Superior temporal gyrus (tissue), 1 donor: ENCODE results near the gene PLA2G4C.
"Not testable (repeated sequence)": the region's sequence is repeated elsewhere in the genome, so short reads cannot be mapped to it uniquely, and the experiment has no call there.

Source experiments
- DNase-seq: peaks from one replicate; pipeline ENCODE4 v3.0.0-alpha.2; 2016; ENCODE audit errors: extremely low spot score

The PLA2G4C gene

DNA sequence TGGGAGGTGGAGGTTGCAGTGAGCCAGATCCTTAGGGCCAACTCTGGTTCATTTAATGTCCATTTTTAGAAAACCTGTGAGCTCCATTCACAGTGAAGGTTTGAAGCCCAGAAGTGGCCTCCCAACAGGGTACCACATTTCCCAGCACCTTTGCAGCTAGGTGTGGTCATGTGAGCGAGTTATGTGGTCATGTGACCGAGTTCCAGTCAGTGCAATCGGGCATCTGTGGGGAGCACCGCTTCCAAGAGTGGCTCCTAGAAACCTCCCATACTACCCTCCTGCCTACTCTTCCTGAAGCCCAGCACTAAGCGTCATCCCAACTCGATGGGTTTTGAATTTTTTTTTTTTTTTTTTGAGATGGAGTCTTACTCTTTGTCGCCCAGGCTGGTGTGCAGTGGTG, 663 bp upstream of the PLA2G4C start:
- no peak for DNase-seq

DNA sequence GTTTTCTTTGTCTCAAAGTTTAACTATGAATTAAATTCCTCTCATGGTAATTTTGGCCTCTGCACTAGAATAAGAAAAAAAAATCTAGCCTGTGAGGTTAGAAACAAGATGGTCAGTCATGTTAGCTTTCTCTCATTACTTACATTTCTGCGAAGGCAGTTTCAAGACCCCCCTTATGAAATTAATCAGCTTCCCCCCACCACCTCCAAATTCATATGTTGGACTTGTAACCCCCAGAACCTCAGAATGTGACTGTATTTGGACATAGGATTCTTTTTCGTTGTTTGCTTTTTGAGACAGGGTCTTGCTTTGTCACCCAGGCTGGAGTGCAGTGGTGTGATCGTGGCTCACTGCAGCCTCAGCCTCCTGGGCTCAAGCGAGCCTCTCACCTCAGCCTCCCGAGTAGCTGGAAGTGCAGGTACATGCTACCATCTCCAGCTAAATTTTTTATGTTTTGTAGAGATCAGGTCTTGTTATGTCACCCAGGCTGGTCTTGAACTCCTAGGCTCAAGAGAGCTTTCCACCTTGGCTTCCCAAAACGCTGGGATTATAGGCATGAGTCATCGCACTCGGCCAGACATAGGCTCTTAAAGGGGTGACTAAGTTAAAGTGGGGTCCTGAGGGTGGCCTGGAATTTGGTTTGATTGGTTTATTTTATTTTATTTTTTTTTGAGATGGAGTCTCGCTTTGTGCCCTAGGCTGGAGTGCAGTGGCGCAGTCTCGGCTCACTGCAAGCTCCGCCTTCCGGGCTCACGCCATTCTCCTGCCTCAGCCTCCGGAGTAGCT, 1.4 kb downstream of the PLA2G4C start:
- no peak for DNase-seq

DNA sequence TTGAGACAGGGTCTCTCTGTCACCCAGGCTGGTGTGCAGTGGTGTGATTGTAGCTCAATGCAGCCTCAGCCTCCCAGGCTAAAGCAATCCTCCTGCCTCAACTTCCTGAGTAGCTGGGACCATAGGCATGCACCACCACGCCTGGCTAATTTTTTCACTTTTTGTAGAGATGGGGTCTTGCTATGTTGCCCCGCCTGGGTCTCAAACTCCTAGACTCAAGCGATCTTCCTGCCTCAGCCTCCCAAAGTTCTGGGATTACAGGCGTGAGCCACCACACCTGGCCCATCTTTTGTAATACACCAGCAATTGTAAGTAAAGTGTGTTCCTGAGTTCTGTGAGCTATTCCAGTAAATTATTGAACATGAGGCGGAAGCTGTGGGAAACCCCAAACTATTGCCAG, 6.7 kb downstream of the PLA2G4C start:
- DNase-seq = no peak

DNA sequence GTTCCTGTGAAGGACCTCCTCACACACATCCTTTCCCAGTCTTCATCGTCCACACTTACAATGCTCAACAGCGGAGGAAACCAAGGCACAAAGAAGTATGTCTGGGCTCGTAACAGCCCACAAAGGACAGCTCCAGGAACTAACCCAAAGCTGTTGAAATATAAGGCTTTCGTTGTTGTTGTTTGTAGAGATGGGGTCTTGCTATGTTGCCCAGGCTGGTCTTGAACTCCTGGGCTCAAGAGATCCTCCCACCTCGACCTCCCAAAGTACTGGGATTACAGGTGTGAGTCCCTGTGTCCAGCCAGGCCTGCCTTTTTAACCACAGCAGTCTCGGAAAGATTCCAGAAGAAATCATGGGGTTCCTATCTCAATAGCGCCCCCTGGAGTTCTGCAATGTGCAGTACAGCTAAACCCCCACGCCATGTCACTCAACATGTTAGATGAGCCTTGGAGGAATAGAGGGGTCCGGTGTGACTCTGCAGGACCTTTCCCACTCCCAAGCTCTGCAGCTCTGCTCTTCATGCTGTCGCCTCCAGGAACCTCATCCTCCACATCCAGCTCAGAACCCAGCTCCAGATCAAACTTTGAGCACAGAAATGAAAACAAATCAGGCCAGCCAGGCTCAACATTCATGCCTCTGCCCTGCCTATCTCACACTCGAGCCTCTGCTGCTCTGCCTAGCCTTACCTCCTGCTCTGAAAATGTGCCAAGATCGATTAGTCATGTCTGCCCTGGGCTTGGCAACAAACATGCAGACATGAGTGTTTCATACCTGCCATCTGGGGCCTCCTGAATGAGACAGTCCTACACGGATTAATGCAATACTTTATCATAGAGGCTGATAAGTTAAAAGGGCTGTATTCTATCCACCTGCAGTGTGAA, 7.5 kb downstream of the PLA2G4C start:
- DNase-seq = peak; percentile 48

DNA sequence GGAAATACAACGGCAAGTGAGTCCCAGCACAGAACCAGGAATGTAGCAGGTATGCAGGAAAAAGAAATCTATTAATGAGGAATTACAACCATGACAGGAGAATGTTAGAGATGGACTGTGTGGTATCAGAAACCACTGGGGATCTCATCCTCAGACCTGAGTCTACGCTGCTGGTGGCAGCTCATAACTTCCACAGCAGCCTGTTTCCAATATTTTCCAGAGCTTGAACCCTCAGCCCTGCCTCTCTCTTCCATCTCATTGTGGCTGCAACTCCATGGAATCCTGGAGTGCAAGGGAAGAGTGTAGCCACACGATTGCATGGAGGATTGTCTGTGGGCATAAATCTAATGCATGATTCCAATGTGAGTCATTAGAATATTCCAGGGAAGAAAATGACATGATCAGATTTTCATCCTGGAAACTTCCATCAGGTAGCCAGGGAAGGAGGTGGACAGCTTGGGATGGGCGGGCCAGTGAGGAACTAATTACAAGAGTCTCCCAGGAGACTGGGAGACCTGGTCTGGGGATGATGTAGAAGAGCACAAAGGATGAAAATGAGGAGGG, 14.9 kb downstream of the PLA2G4C start:
- no peak for DNase-seq

DNA sequence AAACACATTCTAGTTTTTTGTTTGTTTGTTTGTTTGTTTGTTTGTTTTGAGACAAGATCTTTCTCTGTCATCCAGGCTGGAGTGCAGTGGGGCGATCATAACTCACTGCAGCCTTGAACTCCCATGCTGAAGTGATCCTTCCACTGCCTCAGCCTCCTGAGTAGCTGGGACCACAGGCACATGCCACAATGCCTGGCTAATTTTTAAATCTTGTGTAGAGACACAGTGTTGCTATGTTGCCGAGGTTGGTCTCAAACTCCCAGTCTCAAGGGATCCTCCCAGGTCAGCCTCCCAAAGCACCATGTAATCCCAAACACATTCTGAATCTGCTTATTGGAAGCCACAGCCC, 15.8 kb downstream of the PLA2G4C start:
- no peak for DNase-seq

DNA sequence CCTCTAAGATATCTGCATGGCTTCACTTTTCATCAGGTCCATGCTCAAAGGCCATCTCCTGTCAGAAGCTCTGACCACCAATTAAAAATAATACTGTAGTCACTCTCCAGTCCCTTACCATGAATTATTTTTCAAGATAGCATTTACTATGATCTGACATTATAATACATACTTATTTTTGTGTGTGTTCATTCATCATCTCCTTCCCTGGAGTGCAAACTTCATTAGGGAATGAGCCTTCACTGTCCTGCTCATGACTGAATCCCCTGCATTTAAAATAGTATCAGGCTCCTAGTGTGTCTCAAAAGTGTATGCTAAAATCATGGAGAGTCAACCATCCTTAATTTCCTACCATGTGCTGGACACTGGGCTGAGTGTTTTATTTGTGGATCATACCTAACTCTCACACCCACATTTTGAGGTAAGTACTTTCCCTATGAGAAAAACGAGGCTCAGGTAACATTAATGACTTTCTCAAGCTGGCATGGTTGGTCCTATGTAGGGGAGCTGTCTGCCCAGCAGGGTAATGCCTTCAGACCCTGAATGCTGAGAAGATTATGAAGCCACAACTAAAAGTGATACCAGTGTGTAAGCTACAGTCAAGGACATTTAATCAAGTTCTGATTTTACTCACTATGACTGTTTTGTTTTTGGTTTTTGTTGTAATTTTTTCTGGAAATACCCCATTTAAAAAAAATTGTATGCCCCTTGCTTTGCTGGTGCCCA, 16.3 kb downstream of the PLA2G4C start:
- DNase-seq = no peak

DNA sequence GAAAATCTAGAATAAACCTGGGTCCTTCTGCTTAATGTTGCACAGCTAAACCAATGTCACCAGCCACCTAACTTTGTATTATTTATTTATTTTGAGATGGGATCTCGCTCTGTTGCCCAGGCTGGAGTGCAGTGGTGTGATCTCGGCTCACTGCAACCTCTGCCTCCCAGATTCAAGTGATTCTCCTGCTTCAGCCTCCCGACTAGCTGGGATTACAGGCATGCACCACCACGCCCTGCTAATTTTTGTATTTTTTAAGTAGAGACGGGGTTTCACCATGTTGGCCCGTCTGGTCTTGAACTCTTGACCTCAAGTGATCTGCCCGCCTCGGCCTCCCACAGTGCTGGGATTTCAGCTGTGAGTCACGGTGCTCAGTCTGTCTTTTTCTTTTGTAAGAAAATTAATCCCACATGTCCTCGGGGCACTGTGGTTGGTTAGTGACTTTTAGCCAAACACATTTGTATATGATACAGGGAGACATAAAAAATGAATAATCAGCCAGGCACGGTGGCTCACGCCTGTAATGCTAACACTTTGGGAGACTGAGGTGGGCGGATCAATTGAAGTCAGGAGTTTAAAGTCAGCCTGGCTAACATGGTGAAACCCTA, 19.4 kb downstream of the PLA2G4C start:
- DNase-seq = not testable (repeated sequence)

DNA sequence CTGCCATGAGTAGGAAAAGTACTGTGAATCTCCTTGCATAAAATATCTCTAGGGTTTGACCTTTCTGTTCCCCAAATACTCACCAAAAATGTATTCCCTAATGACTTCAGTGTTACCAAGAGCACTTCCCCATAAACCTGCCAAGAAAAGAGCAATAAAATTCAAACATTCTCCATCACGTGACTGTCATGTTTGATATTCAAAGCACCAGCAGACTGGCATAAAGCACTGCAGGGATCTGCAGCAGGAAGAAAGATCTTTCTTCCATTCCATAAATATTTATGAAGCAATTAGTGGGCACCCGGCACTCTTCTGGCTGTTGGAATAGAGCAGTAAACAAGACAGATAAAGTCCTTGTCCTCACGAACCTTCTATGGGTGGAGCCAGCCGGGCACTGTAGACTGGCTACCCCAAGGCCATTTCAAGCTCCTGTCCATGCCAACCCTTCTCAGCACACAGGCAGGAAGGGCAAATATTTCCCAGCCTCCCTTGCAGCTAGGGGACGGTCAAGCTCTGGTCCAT, 20.3 kb downstream of the PLA2G4C start:
- peak; percentile 47 for DNase-seq

DNA sequence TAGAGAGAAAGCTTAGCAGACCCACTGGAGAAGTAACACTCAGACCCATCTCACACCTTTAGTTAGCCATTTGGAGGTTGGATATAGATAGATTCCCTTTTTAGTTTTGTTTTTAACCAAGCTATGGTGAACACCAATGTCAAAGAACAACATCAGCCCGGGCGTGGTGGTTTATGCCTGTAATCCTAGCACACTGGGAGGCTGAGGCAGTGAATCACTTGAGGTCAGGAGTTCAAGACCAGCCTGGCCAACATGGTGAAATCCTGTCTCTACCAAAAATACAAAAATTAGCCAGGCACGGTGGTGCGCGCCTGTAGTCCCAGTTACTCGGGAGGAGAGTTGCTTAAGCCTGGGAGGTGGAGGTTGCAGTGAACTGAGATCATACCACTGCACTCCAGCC, 21.6 kb downstream of the PLA2G4C start:
- DNase-seq = not testable (repeated sequence)

DNA sequence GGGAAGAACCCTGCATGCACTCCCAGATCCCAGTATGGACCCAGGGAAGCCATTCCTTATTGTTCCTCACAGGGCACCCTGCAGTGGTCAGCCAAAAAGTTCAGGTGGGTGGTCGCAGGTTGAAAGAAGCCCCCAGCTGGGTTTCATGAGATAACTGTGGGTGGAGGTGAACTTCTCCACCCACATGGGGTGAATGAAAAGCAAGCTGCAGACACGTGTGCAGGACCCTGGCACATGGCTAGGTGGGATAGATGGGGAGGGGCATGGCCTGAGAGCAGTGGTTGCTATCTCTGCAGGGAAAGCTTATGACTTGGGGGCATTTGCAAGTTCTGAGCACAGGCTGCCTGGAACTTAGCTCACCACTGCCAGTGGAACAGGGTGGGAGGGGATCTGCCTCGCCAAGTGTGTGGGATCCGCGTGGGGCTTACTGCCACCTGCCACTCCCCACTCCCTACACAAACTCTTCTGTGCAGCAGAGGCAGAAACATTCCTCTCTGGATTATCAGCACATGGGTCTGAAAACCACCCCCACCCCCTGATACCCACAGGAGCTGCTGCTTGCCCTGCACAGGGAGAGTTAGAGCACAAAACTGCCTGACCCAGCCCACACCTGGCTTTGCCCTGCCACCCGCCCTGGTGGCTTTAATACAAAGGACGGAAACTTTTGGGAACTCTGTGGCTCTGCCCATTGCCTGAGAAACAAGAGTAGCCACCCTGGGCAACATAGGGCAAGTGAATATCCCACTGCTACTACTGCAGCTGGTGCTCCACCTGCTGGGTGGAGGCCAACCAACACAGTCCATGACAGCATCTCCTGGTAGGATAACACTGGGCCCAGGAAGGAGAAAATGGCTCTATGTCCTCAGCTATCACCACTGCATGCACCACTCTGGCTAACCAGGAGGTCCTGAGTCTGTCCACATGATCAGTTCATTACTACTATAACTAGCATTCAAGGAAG, 24.4 kb downstream of the PLA2G4C start:
- DNase-seq = no peak

DNA sequence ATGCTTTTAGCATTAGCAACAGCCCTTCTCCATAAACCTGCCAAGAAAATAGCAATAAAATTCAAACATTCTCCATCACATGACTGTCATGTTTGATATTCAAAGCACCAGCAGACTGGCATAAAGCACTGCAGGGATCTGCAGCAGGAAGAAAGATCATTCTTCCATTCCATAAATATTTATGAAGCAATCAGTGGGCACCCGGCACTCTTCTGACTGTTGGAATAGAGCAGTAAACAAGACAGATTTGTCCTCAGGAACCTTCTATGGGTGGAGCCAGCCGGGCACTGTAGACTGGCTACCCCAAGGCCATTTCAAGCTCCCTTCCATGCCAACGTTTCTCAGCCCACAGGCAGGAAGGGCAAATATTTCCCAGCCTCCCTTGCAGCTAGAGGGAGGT, 25.5 kb downstream of the PLA2G4C start:
- DNase-seq = peak; percentile 46

DNA sequence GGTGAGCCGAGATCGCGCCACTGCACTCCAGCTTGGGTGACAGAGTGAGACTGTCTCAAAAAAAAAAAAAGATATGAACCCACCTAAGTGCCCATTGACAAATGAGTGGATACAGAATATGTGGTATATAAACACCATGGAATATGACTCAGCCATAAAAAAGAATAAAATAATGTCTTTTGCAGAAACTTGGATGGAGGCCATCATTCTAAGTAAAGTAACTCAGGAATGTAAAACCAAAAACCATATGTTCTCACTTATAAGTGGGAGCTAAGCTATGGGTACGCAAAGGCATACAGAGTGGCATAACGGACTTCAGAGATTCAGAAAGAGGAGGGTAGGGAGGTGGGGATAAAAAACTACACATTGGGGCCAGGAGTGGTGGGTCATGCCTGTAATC, 29.5 kb downstream of the PLA2G4C start:
- peak; percentile 41 for DNase-seq

DNA sequence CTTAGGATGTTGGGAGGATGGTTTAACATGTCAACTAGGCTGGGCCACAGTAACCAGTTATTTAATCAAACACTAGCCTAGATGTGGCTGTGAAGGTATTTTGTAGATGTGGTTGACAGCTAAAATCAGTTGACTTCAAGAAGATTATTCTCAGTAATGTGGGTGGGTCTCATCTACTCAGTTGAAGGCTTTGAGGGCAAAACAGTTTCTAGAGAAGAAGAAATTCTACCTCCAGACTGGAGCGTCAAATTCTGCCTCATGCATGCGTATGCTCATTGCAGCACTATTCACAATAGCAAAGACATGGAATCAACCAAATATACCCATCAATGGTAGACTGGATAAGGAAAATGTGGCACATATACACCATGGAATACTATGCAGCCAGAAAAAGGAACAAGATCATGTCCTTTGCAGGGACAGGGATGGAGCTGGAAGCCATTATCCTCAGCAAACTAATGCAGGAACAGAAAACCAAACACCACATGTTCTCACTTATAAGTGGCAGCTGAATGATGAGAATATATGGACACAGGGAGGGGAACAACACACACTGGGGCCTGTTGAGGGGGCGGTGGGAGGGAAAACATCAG, 40.3 kb downstream of the PLA2G4C start:
- not testable (repeated sequence) for DNase-seq

DNA sequence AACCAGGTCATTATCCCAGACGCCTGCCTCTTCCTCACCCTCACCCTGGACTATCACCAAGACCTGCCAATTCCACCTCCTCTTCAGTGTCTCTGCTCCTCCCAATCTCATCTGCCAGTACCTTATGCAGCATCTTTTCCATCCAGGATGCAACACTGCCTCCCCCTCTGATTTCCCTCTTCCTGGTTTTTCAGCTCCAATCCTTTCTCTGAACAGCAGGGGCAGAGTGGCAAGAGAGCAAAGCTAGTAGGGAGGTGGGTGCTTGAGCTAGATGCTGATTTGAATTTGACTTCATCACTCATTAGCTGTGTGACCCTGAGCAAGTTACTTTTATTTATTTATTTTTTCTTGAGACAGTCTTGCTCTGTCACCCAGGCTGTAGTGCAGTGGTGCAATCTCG, 41.2 kb downstream of the PLA2G4C start:
- no peak for DNase-seq

DNA sequence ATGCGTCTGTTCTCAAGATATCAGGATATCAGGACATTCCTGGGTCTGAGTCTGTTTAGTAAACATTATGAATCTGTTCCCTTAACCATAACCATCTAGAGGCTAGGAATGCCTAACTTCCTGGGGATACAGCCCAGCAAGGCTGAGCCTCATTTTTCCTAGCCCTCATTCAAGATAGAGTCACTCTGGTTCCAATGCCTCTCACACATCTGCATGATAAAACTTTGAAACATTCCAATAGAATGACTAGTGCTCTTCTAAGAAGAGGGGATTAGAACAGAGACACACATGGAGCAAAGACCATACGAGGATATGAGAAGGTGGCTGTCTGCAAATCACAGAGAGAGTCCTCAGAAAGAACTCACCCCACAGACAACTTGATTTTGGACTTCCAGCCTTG, 46.1 kb downstream of the PLA2G4C start:
- no peak for DNase-seq

DNA sequence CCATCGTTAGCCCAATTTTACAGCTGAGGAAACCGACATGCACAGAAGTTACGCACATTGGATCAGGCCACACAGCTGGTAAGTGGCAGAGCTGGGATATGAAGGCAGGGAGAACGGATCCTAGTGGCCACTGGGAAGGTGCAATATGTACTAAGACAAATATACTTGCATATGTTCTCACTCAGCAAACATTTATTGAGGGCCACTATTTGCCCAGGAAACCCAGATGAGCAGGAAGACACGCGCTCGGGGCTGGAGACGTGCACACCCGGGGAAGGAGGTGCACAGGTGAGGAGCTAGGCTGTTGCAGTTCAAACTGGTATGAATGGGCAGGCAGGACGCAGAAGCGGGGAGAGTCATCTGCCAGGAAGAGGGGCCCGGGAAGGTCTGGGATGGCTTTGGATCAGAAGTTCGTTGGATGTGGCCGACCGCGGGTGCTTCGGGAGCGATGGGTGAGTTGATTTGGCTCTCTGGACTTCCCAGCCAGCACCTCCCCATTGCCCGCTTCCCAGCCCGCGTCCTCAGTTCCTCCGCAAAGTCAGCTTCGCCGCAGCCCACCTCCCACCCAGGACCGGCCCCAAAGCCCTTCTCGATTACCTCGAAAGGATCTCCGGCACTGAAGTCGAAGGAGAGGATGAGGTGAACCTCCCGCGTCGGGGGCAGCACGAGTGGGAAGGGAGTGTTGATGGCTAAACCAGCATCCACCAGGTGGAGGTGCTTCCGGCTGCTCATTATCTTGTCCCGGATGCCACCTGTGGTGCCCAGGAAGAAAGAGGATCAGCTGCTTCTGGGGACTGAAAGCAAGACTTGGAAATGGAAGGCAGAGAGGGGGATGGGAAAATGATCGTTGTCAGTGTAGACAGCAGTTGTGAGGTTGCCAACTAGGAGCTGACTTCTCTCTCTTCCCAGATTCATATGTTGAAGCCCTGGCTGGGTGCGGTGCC, 48.9 kb downstream of the PLA2G4C start:
- DNase-seq = no peak

DNA sequence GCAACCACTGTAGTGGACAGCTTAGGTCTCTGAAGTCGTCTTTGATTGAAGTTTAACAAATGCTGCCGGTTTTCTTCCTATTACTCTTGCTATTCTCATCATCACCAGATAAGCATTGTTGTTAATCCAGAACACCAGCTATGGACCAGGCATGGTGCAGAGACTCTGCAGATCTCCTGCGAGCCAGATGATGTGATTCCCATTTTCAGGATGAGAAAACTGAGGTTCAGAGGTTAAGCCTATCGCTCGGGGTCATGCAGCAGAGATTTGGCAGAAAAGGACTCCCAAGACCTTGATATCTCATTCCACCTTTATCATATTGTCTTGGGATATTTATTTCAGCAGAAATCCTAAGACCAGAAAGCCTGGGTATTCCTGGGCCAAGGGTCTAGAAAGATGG, 50.2 kb downstream of the PLA2G4C start:
- DNase-seq = no peak

DNA sequence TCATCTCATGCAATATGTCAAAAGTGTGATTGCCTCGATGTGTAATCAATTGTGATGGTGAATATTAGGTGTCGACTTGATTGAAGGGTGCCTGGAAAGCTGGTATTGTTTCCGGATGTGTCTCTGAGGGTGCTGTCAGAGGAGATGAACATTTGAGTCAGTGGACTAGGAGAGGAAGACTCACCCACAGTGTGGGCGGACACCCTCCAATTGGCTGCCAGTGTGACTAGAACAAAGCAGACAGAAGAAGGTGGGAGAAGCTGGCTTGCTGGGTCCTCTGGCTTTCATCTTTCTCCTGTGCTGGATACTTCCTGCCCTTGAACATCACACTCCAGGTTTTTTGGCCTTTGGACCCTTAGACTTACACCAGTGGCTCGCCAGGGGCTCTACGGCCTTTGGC, 51.3 kb downstream of the PLA2G4C start:
- DNase-seq = no peak
